AG04450 (cell line): ENCODE measurements around the gene SENP1. TPM values are rescaled to one million over a fixed set of nuclear protein-coding genes. Genes with fewer than 3 reads are reported as not detected.
"Not testable (repeated sequence)": the region's sequence is repeated elsewhere in the genome, so short reads cannot be mapped to it uniquely, and the experiment has no call there.

Source experiments
- CTCF ChIA-PET: fragments of 300-600, 350-600 bp; formaldehyde crosslinking; extraction: SDS; loops from one replicate; lab custom pipeline; 2022; ENCODE audit warnings: antibody characterized with exemption, inconsistent platforms; lab: Charles Lee
- POLR2A ChIA-PET: fragments of 350-600 bp; formaldehyde crosslinking; extraction: SDS; loops from one replicate; lab custom pipeline; 2021; ENCODE audit warnings: antibody characterized with exemption, inconsistent platforms; lab: Yijun Ruan, JAX
- DNase-seq: peaks from one replicate; pipeline ENCODE4 v3.0.0-alpha.2; 2011; ENCODE audit warnings: low read depth, low spot score
- H3K27ac ChIP-seq: one replicate; pipeline ENCODE4 v1.5.1; 2012; ENCODE audit warnings: low read depth, low read length, control low read depth
- H3K27me3 ChIP-seq: one replicate; pipeline ENCODE4 v1.6.0; 2012; ENCODE audit warnings: low read length; ENCODE audit not compliant: control insufficient read depth, insufficient read depth
- H3K4me3 ChIP-seq: 2 replicates; pipeline ENCODE4 v1.5.1; 2011; ENCODE audit warnings: mild to moderate bottlenecking, low read depth, low read length, control low read depth
- H3K9me3 ChIP-seq: 2 replicates; pipeline ENCODE4 v1.5.1; 2012; ENCODE audit warnings: low read length; ENCODE audit not compliant: control insufficient read depth, insufficient read depth
- polyA plus RNA-seq: library from polyadenylated mRNA; depleted of rRNA; stranded (reverse); fragments of >200 nt; gene quantifications from 2 replicates; pipeline ENCODE4 v1.2.3, GENCODE V29; 2011
- TF ChIP-seq, protein P1 (sequence below): IDR thresholded peaks from 2 replicates; pipeline ENCODE4 v1.5.1; 2011; ENCODE audit warnings: low read depth, low read length, control low read depth, inconsistent platforms

The SENP1 gene
- polyA plus RNA-seq, 1 experiment: 26.4 TPM

DNA sequence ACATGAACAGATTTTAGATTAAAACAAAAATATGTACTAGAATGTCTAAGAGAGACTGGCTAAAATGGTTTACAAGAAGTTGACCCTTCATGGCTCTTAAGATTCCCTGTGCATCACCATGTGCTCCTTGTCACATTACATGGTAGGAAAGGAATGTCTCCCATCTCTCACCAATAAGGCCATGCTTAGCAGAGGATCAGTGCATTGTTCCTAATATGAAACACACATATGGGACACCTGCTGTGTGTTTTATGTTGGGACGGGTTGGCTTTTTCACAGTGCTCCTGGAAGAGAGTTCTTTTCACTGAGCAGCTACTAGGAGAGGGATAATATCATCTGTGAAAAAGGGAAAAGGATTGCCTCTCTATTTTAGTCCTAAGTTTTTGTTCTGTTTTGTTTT is 22.9 kb upstream of the SENP1 start:
- no peak overlapping the region for H3K27ac ChIP-seq
- DNase-seq: peak; percentile 18
- TF ChIP-seq, protein P1, sequence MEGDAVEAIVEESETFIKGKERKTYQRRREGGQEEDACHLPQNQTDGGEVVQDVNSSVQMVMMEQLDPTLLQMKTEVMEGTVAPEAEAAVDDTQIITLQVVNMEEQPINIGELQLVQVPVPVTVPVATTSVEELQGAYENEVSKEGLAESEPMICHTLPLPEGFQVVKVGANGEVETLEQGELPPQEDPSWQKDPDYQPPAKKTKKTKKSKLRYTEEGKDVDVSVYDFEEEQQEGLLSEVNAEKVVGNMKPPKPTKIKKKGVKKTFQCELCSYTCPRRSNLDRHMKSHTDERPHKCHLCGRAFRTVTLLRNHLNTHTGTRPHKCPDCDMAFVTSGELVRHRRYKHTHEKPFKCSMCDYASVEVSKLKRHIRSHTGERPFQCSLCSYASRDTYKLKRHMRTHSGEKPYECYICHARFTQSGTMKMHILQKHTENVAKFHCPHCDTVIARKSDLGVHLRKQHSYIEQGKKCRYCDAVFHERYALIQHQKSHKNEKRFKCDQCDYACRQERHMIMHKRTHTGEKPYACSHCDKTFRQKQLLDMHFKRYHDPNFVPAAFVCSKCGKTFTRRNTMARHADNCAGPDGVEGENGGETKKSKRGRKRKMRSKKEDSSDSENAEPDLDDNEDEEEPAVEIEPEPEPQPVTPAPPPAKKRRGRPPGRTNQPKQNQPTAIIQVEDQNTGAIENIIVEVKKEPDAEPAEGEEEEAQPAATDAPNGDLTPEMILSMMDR: no peak
- ChIA-PET POLR2A (no interaction called here), CTCF (no interaction called here)
- no peaks in the 10 kb centered on the region for H3K9me3 ChIP-seq
- H3K27me3 ChIP-seq: no peaks in the 10 kb centered on the region
- no peak overlapping the region for H3K4me3 ChIP-seq

DNA sequence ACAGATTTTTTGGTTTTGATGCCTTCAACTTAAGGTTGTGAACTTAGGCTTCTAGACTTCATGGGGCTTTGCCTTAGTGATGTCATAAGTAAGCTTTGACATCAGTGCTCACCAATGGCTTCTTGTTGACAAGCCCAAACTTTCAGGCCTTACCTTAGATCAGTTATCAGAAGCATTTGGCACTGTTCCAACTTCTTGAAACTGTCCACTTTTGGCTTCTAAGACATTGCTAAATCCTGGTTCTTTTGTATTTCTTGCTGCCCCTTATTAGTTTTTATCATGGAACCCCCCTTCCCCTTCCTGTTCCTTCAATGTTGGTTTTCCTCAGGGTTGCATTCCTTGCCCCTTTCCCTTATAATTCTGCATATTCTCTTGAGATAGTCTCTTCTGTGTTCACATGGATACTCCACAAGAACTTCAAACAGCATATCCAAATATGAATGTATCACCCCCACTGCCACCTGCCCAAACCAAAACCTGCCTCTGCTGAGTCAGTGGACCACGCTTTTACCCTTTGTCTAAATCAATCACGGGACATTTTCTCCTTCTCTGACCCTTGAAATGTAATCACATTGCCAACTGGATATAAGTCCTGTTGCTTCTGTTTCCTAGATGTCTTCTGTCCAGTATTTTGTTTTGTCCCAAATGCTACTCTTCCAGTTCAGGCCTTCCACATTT is 21.2 kb upstream of the SENP1 start:
- Histone ChIP-seq H3K9me3 (no peaks in the 10 kb centered on the region), H3K27ac (no peak overlapping the region), H3K27me3 (no peaks in the 10 kb centered on the region), H3K4me3 (no peak overlapping the region)
- POLR2A ChIA-PET: no interaction called here
- TF ChIP-seq, protein P1: no peak
- CTCF ChIA-PET: no interaction called here
- no peak for DNase-seq

DNA sequence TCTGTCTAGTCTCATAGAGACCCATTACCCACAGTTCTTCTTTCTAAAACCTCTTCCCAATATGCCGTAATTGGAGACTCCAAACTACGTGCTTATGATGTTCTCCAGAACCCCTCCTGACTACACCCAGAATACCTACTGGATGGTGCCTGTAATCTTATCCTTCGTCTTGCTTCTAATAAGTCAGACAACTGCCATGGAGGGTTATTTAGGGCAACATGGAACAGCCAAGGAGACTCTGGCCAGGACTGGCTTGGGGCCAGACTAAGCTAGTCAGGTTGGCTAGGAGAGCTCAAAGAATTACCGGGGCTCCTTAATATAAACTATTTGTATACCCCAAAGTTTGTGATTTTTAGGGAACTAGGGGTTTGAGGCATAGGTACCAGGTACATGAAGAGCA is 20.1 kb upstream of the SENP1 start:
- CTCF ChIA-PET: interaction anchor here (0.5 kb wide), 1 partner anchor 10 kb away, joined by 7 read pairs; no protein-coding TSS in a partner anchor
- POLR2A ChIA-PET: no interaction called here
- Histone ChIP-seq H3K9me3 (no peaks in the 10 kb centered on the region), H3K27me3 (no peaks in the 10 kb centered on the region), H3K4me3 (no peak overlapping the region), H3K27ac (no peak overlapping the region)
- TF ChIP-seq, protein P1: no peak
- no peak for DNase-seq

DNA sequence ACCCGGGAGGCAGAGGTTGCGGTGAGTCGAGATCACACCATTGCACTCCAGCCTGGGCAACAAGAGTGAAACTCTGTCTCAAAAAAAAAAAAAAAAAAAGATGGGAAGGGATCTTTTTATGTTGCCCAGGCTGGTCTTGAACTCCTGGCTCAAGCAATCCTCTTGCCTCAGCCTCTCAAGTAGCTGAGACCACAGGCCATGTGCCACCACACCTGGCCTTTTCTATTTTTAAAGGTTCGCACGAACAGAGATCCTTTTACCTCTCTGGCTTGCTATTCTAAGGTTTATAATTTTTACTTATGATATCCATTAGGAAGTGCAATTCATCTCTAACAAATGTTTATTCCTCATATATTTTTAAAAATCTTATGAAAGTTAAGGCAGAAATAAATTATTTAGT is 19.7 kb upstream of the SENP1 start:
- H3K27ac ChIP-seq, H3K9me3 ChIP-seq, DNase-seq, H3K27me3 ChIP-seq, POLR2A ChIA-PET, H3K4me3 ChIP-seq: not testable (repeated sequence)
- CTCF ChIA-PET: interaction anchor here (0.5 kb wide), 1 partner anchor 11 kb away, joined by 7 read pairs; no protein-coding TSS in a partner anchor

DNA sequence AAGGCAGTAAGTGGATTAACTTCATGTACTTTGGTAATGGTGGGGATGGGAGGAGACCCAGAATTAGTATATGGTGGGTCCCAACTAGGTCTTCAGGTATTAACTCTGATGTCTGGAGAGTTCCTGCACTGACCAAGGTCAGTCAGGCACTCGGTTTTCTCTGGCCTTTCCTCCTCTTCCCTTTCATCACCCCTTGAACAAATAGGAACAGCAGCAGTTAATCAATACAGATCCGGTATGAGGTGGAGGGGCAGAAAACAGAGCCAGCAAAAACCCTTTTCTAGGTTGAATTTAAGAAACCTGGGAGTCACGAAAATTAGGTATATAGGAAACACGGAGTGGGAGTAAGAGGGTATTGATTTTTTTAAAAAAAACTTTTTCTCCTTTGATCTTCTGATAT is 17.3 kb upstream of the SENP1 start:
- Histone ChIP-seq H3K4me3 (no peak overlapping the region), H3K9me3 (no peaks in the 10 kb centered on the region), H3K27me3 (no peaks in the 10 kb centered on the region), H3K27ac (no peak overlapping the region)
- CTCF ChIA-PET: no interaction called here
- DNase-seq: no peak
- TF ChIP-seq, protein P1: no peak
- POLR2A ChIA-PET: no interaction called here
